ENCODE measurements around the gene SLC12A6. TPM values are rescaled to one million over a fixed set of nuclear protein-coding genes. Genes with fewer than 3 reads are reported as not detected.
"Not testable (repeated sequence)": the region's sequence is repeated elsewhere in the genome, so short reads cannot be mapped to it uniquely, and the experiment has no call there.

Gene SLC12A6
- polyA plus RNA-seq, 6 donors from 2014 or later: 2.7 to 21.2 (median 14.1) TPM

DNA sequence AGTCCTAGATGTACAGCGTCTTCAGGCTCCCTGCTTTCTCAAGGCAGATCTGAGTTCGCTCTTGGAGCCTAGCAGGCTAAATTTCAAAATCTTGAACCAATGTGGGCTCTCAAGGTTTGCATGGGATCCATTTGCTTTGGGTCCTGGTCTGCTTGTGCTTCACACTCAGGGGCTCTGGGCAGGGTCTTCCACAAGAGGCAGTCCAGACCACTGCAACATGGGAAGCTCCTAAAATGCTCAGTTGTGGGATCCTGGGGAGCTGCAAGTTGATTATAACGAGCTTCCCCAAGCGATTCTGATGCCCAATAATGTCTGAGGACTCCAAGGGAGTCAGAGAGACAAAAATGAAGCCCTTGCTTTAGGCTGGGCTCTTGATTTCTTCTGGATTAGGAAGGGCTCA is 12.2 kb upstream of the SLC12A6 start:
- no peak overlapping the region for H3K27ac Mint-ChIP-seq
- no peak overlapping the region for H3K4me3 Mint-ChIP-seq

DNA sequence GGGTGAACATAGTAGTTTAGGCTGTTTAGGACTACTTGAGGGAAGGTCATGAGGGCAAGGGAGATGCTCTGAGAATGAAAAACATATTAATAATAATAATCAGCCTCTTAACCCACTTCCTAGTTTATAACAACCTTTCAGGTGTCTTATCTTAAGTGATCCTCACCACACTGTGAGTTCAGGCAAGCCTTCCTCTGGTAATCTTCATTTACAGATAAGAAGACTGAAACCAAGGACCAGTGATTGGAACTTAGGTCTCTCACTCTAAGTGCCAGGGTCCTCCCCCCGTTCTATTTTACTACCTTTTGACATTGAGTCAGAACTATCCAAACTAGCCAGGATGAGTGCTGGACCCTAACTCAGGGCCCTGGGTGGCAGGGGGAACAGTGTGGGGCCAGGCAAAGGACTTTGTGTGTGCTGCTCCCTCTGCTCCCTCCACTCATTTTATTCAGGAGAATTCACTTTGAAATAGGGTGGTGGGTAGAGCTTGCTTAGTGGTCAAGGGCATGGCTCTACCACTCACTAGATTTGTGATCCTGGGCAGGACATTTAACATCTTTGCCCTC is 11.2 kb upstream of the SLC12A6 start:
- Mint-ChIP-seq H3K4me1 (peaks cover 0 to 4% (median 0%) of the 10 kb centered on the region in 3 donors), H3K27me3 (no peaks in the 10 kb centered on the region), H3K36me3 (no peaks in the 10 kb centered on the region), H3K9me3 (no peaks in the 10 kb centered on the region), H3K4me3 (no peak overlapping the region), H3K27ac (peak overlapping the region in 1 of 6 donors; percentile 39)
- ATAC-seq (ENCODE audit: low read depth in 2 of 2) (no peak), DNase-seq (no peak)

More for the DNA sequence above, 12.2 kb upstream of the SLC12A6 start:
- Mint-ChIP-seq H3K36me3 (no peaks in the 10 kb centered on the region), H3K9me3 (no peaks in the 10 kb centered on the region), H3K27me3 (no peaks in the 10 kb centered on the region), H3K4me1 (peaks cover 0 to 4% (median 0%) of the 10 kb centered on the region in 3 donors)
- no peak for ATAC-seq (ENCODE audit: low read depth in 2 of 2)
- no peak for DNase-seq

DNA sequence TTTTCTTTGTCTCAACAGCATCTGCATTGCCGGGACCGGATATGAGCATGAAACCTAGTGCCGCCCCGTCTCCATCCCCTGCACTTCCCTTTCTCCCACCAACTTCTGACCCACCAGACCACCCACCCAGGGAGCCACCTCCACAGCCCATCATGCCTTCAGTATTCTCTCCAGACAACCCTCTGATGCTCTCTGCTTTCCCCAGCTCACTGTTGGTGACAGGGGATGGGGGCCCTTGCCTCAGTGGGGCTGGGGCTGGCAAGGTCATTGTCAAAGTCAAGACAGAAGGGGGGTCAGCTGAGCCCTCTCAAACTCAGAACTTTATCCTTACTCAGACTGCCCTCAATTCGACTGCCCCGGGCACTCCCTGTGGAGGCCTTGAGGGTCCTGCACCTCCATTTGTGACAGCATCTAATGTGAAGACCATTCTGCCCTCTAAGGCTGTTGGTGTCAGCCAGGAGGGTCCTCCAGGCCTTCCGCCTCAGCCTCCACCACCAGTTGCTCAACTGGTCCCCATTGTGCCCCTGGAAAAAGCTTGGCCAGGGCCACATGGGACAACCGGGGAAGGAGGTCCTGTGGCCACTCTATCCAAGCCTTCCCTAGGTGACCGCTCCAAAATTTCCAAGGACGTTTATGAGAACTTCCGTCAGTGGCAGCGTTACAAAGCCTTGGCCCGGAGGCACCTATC is 10.5 kb upstream of the SLC12A6 start:
- no peak for ATAC-seq (ENCODE audit: low read depth in 2 of 2)
- Mint-ChIP-seq H3K4me3 (no peak overlapping the region), H3K27me3 (no peaks in the 10 kb centered on the region), H3K27ac (peak overlapping the region in 2 of 6 donors; percentile 59 to 67), H3K9me3 (no peaks in the 10 kb centered on the region), H3K36me3 (no peaks in the 10 kb centered on the region), H3K4me1 (peaks cover 0 to 4% (median 0%) of the 10 kb centered on the region in 3 donors)
- DNase-seq: no peak

DNA sequence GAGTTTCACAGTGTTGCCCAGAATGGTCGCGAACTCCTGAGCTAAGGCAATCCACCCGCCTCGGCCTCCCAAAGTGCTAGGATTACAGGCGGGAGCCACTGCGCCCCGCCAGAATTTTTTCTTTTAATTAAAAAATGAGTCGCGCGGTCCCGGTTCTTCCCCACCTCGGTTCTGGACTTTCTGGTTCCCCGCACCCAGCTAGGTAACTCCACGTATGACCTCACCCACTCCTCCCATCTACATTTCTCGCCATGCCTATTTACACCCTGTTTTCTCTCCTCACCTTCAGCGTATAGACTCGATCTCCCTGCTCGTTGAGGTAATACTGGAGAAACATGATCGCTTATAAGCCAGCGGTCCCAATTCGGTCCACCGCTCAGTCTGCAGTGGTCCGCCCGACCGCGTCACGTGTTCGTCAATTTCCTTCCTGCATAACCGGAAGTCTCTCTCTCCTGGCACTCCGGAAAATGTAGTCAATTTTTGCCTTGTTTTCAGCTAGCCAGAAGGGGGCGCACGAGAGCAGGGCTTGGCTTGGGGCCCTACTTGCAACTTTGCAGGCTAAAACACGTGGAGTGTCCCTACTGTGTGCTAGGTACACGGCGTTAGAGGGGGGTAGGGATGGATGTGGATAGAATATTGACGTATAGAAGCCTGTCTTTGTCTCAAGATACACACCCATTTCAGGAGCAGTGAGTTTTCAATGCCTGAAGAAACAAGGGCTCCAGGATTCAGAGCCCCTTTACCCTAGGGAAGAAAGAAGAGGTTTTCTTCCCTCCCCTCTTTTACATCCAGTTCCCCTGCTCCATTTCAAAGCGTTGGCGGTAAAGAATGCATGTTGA is 5.4 kb upstream of the SLC12A6 start, which contains the start of the genes NOP10 and NUTM1:
NOP10 (minus strand) TSS at position 400 of the 839 bp plus-strand sequence; CDS start at position 337, 63 bp downstream.
NUTM1 (plus strand) TSS at position 579 of the 839 bp plus-strand sequence. CDS start 382 bp downstream, outside the sequence.
- Mint-ChIP-seq H3K27ac (peak within 1 kb of the TSS in 3 of 6 donors; percentile 46 to 85 (median 78)), H3K27me3 (no peaks in the 10 kb centered on the region), H3K4me3 (peak within 1 kb of the TSS in 1 of 8 donors; percentile 76), H3K36me3 (peaks cover 8 to 9% of the 10 kb centered on the region in 2 donors), H3K9me3 (no peaks in the 10 kb centered on the region), H3K4me1 (peaks cover 11 to 26% (median 13%) of the 10 kb centered on the region in 3 donors)
- peak; percentile 90 to 92 for ATAC-seq (ENCODE audit: low read depth in 2 of 2)
- peak; percentile 90 for DNase-seq

DNA sequence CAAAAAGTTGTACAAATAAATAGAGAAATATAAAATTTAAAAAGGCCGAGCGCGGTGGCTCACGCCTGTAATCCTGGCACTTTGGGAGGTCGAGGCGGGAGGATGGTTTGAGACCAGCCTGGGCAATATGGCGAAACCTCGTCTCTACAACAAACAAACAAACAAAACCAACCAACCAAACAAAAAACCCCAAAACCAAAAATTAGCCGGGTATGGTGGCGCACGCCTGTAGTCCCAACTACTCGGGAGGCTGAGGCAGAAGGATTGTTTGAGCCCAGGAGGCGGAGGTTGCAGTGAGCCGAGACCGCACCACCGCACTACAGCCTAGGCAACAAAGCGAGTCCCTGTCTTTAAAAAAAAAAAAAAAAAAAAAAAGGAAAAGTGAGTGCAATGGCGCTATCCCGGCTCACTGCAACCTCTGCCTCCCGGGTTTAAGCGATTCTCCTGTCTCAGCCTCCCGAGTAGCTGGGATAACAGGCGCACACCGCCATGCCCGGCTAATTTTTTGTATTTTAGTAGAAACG is 4.7 kb upstream of the SLC12A6 start:
- H3K4me1 Mint-ChIP-seq: peaks cover 11 to 27% (median 13%) of the 10 kb centered on the region in 3 donors
- H3K9me3 Mint-ChIP-seq; H3K27me3 Mint-ChIP-seq; ATAC-seq (ENCODE audit: low read depth in 2 of 2); H3K36me3 Mint-ChIP-seq; DNase-seq: not testable (repeated sequence)
- H3K4me3 Mint-ChIP-seq: peak overlapping the region in 1 of 8 donors; percentile 76
- H3K27ac Mint-ChIP-seq: peak overlapping the region in 2 of 6 donors; percentile 46 to 85

GRCh38 chr15:34341381-34342212 is 4.0 kb upstream of the SLC12A6 start:
- H3K27ac Mint-ChIP-seq: peak overlapping the region in 4 of 6 donors; percentile 46 to 90 (median 82)
- no peaks in the 10 kb centered on the region for H3K27me3 Mint-ChIP-seq
- peaks cover 16 to 30% (median 17%) of the 10 kb centered on the region in 3 donors for H3K4me1 Mint-ChIP-seq
- DNase-seq (no peak), ATAC-seq (ENCODE audit: low read depth in 2 of 2) (no peak)
- peak overlapping the region in 2 of 8 donors; percentile 74 to 76 for H3K4me3 Mint-ChIP-seq
- H3K9me3 Mint-ChIP-seq: no peaks in the 10 kb centered on the region
- H3K36me3 Mint-ChIP-seq: peaks cover 9 to 12% of the 10 kb centered on the region in 2 donors

- no peak for ATAC-seq (ENCODE audit: low read depth in 2 of 2)
- H3K9me3 Mint-ChIP-seq: no peaks in the 10 kb centered on the region
- no peak for DNase-seq
- peaks cover 9 to 12% of the 10 kb centered on the region in 2 donors for H3K36me3 Mint-ChIP-seq
- peak overlapping the region in 4 of 8 donors; percentile 8 to 65 (median 49) for H3K4me3 Mint-ChIP-seq
- H3K27me3 Mint-ChIP-seq: no peaks in the 10 kb centered on the region
- peak overlapping the region in 1 of 6 donors; percentile 83 for H3K27ac Mint-ChIP-seq
- peaks cover 22 to 37% (median 33%) of the 10 kb centered on the region in 3 donors for H3K4me1 Mint-ChIP-seq
Measured at GRCh38 chr15:34339946-34340345, 2.4 kb upstream of the SLC12A6 start.

- peak overlapping the region in 7 of 8 donors; percentile 74 to 98 (median 87) for H3K4me3 Mint-ChIP-seq
Measured at GRCh38 chr15:34338347-34338746, 766 bp upstream of the SLC12A6 start.

DNA sequence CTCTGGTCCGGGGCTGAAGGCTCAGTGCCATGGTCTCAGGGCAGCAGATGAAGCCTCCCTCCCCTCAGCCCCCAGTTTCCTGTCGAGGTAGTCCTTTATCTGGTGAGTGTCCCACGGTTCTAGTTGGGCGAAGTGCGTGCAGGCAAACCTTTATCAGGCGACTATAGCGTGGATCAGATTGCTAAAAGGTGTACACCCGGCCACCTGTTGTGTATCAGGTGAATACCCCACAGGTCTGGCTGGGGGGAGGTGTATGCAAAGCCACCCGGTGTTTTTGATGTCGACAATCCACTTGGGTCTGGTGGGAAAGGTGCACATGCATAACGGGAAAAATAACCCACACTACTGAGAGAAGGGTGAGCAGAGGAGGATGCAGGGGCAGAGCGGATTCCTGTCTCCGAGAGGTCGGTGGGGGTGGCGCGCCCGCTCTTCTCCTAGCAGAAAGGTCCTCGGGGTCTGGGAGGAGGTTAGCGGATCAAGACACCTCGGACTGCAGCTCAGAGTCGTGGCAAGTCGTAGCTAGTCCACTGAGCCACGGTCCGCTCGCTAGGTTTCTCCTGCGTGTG is 507 bp downstream of the SLC12A6 start:
- ATAC-seq (ENCODE audit: low read depth in 2 of 2) (peak; percentile 6), DNase-seq (peak; percentile 27)
- Mint-ChIP-seq H3K4me3 (peak overlapping the region; percentile 87 to 100 (median 98)), H3K27me3 (no peaks in the 10 kb centered on the region), H3K36me3 (peaks cover 10 to 12% of the 10 kb centered on the region in 2 donors), H3K9me3 (no peaks in the 10 kb centered on the region), H3K4me1 (peaks cover 28 to 55% (median 41%) of the 10 kb centered on the region in 3 donors), H3K27ac (peak overlapping the region; percentile 91 to 98 (median 96))

More at GRCh38 chr15:34338347-34338746, 766 bp upstream of the SLC12A6 start:
- peaks cover 27 to 45% (median 41%) of the 10 kb centered on the region in 3 donors for H3K4me1 Mint-ChIP-seq
- DNase-seq (no peak), ATAC-seq (ENCODE audit: low read depth in 2 of 2) (no peak)
- peak overlapping the region in 2 of 6 donors; percentile 91 for H3K27ac Mint-ChIP-seq
- H3K36me3 Mint-ChIP-seq: peaks cover 9 to 12% of the 10 kb centered on the region in 2 donors
- H3K9me3 Mint-ChIP-seq: no peaks in the 10 kb centered on the region
- no peaks in the 10 kb centered on the region for H3K27me3 Mint-ChIP-seq

GRCh38 chr15:34336231-34336990 is 1.2 kb downstream of the SLC12A6 start:
- no peak for DNase-seq
- ATAC-seq (ENCODE audit: low read depth in 2 of 2): no peak
- Mint-ChIP-seq H3K36me3 (peaks cover 7 to 11% of the 10 kb centered on the region in 2 donors), H3K4me3 (peak overlapping the region; percentile 87 to 100 (median 98)), H3K27me3 (no peaks in the 10 kb centered on the region), H3K4me1 (peaks cover 27 to 54% (median 40%) of the 10 kb centered on the region in 3 donors), H3K27ac (peak overlapping the region; percentile 91 to 98 (median 96)), H3K9me3 (no peaks in the 10 kb centered on the region)

Data from naive B cell (primary cell).